Right forelimb (tissue), 1 donor: Measurements from ENCODE around the gene TICAM1.
A peak's percentile ranks its signal among the peaks of the same experiment; 100 is the strongest.
"Not testable (repeated sequence)": the region's sequence is repeated elsewhere in the genome, so short reads cannot be mapped to it uniquely, and the experiment has no call there.

Experiments used
- DNase-seq: peaks from one replicate; pipeline ENCODE4 v3.0.0-alpha.2; 2018

TICAM1 gene

GRCh38 chr19:4803736-4804695, 27.5 kb downstream of the TICAM1 start:
- no peak for DNase-seq

DNA sequence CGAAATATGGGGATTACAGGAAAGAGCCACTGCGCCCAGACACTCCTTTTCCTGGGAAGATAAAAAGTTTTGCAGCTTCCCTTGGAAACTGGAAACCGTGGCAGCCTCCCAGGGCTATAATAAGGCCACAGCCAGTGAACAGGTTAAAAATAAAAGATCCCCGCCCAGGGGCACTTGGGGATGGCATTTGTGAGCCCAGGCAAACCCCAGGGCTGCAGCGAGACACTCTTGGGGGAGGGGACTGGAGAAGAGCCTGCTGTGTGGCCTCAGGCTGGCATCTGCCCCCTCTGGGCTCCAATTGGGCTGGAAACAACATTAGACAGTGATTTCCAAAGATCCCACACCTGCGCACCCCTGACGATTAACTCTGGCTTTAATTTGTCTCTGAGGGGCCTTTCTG, 28.8 kb downstream of the TICAM1 start:
- DNase-seq: no peak

DNA sequence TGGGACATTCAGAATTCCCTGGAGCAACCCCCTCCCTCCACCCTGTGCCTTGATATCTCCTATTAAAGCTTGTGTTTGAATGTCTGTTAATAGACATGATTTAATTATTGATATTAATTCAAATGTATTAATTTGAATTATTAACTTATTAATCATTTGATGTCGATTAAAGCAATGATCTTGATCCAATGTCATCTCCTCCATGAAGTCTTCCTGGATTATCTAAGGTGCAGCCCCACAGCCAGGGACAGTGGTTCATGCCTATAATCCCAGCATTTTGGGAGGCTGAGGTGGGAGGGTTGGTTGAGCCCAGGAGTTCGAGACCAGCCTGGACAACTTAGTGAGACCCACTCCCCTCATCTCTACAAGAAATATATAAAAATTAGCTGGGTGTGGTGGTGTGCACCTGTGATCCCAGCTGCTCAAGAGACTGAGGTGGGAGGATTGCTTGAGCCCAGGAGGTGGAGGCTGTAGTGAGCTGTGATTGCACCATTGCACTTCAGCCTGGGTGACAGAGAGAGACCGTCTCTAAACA, 30.4 kb downstream of the TICAM1 start:
- DNase-seq: no peak

- no peak for DNase-seq
Measured at GRCh38 chr19:4800591-4801081, 30.9 kb downstream of the TICAM1 start.

GRCh38 chr19:4795400-4795799, 36.1 kb downstream of the TICAM1 start:
- no peak for DNase-seq

DNA sequence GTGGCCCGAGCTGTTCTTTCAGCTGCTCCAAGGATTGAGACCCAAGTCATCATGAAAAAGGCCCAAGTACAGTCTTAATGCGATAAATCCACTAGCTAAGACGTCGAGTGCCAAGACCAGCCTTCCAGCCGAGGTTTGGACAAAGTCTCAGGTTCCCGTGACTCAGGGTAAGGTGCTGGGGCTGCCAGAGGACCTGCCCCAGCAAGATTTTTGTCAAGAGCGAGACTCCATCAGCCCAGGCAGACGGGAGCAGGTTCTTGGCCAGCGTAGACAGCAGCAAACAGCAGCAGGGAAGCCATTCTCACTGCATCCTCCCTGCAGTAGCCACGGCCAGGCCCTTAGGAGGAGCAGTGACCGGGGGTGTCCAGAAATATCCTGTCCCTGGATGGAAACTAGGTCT, 36.5 kb downstream of the TICAM1 start:
- DNase-seq: no peak

DNA sequence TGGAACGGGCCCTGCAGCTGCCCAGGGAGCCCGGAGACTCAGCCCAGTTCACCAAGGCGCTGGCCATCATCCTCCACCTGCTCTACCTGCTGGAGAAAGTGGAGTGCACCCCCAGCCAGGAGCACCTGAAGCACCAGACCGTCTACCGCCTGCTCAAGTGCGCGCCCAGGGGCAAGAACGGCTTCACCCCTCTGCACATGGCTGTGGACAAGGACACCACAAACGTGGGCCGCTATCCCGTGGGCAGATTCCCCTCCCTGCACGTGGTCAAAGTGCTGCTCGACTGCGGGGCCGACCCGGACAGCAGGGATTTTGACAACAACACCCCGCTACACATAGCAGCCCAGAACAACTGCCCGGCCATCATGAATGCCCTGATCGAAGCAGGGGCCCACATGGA, 38.2 kb downstream of the TICAM1 start:
- DNase-seq: not testable (repeated sequence)

DNA sequence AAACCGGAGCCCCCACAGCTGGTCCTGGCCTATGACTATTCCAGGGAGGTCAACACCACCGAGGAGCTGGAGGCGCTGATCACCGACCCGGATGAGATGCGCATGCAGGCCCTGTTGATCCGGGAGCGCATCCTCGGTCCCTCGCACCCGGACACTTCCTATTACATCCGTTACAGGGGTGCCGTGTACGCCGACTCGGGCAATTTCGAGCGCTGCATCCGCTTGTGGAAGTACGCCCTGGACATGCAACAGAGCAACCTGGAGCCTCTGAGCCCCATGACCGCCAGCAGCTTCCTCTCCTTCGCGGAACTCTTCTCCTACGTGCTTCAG, 38.7 kb downstream of the TICAM1 start:
- not testable (repeated sequence) for DNase-seq

DNA sequence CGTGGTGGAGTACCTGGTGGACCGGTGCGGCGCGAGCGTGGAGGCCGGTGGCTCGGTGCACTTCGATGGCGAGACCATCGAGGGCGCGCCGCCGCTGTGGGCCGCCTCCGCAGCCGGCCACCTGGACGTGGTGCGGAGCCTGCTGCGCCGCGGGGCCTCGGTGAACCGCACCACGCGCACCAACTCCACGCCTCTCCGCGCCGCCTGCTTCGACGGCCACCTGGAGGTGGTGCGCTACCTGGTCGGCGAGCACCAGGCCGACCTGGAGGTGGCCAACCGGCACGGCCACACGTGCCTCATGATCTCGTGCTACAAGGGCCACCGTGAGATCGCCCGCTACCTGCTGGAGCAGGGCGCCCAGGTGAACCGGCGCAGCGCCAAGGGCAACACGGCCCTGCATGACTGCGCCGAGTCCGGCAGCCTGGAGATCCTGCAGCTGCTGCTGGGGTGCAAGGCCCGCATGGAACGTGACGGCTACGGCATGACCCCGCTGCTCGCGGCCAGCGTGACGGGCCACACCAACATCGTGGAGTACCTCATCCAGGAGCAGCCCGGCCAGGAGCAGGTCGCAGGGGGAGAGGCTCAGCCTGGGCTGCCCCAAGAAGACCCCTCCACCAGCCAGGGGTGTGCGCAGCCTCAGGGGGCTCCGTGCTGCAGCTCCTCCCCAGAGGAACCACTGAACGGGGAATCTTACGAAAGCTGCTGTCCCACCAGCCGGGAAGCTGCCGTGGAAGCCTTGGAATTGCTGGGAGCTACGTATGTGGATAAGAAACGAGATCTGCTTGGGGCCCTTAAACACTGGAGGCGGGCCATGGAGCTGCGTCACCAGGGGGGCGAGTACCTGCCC, 39.3 kb downstream of the TICAM1 start:
- not testable (repeated sequence) for DNase-seq

- peak; percentile 99 for DNase-seq
Measured at GRCh38 chr19:4791183-4792018, 40.1 kb downstream of the TICAM1 start, which contains the start of gene FEM1A. TSS of gene FEM1A (plus strand) at chr19:4791734. CDS start at chr19:4791855, 121 bp downstream.

DNA sequence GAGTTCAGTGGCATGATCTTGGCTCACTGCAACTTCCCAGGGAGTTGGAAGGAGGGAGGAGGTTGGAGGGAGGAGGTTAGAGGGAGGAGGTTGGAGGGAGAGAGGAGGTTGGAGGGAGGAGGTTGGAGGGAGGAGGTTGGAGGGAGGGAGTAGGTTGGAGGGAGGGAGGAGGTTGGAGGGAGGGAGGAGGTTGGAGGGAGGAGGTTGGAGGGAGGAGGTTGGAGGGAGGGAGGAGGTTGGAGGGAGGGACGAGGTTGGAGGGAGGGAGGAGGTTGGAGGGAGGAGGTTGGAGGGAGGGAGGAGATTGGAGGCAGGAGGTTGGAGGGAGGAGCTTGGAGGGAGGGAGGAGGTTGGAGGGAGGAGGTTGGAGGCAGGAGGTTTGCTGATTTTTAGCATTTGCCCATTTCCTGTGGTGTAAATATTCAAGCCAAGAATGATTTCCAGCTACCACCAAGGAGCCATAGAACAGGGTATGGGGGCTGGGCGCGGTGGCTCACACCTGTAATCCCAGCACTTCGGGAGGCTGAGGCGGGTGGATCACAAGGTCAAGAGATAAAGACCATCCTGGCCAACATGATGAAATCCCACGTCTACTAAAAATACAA, 45.0 kb downstream of the TICAM1 start:
- DNase-seq: not testable (repeated sequence)

- no peak for DNase-seq
Measured at GRCh38 chr19:4781801-4782200, 49.7 kb downstream of the TICAM1 start.

DNA sequence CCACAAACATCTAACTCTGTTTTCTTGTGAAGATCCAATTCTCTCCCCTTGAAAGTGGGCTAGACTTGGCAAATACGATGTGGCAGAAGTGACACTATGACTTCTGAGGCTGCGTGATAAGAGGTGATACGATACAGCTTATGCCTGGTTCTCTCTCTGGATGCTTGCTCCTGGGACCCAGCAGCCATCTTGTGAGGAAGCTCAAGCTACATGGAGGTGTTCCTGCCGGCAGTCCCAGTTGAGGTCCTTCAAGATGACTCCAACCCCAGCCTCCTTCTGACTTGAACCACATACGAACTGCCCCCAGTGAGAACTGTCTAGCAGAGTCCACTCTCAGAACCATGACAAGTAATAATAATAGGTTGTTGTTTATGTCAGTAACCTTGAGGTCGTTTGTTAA, 50.7 kb downstream of the TICAM1 start:
- DNase-seq: no peak

DNA sequence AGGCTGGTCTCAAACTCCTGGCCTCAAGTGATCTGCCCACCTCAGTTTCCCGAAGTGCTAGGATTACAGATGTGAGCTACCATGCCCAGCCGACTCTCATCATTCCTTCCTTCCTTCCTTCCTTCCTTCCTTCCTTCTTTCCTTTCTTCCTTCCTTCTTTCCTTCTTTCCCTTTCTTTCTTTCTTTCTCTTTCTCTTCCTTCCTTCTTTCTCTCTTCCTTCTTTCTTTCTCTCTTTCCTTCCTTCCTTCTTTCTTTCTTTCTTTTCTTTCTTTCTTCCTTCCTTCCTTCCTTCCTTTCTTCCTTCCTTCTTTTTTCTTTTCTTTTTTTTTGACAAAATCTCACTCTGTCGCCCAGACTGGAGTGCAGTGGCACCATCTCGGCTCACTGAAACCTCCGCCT, 53.4 kb downstream of the TICAM1 start:
- not testable (repeated sequence) for DNase-seq

DNA sequence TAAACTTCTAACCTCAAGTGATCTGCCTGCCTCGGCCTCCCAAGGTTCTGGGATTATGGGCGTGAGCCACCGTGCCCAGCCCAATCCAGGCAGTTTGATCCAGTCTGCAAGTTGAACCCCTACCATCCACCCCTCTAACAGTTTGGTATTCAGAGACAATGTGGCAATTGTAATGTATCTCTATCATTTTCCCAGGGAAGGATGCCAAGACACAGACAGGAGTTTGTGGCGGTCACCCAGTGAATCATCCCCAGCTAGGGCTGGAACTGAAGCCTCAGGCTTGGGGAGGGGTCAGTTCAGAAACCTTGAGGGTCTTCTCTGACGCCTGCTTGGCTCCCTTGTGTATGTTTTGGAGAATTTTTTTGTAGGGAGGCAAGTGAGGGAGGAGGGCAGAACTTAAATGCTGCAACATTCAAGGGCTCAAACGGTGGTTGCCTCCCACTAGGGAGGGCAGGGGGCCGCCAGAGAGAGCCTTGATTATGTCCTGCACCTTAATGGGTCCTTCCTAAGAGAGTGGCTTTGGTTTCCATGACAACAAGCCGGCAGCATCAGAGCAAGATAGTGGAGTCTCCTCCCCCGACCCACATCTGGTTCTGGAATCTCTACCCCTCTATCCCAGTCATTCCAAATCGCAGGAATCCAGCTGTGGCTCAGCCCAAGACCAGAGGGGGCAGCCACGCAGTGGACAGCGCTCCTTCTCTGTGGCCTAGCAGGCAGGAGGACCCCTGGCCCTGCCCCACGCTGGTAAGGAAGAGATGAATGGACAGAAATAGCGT, 54.9 kb downstream of the TICAM1 start:
- no peak for DNase-seq

GRCh38 chr19:4775627-4776152, 55.8 kb downstream of the TICAM1 start:
- no peak for DNase-seq

GRCh38 chr19:4774136-4774535, 57.4 kb downstream of the TICAM1 start:
- no peak for DNase-seq

DNA sequence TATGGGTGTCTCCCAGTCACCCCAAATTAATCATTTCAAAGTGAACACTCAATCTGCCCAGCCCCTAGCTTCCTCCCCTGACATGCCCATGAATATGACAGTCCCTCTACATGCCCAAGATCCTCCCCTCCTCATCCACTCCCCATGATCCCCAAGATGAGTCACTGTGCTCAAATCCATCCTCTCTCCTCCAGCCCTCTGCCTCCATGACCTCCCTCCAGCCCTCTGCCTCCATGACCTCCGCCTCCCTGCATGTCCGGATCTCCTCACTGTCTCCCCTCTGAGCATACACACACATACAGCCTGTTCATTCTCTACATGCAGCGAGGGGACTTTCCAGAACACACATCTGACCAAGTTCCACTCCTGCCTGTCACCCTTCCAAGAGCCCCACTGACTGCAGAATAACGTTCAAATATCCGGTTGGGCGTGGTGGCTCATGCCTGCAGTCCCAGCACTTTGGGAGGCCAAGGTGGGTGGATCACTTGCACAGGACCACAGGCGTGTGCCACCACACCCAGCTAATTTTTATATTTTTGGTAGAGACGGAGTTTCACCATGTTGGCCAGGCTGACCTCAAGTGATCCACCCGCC, 58.4 kb downstream of the TICAM1 start:
- DNase-seq: no peak

GRCh38 chr19:4772566-4772965, 58.9 kb downstream of the TICAM1 start:
- DNase-seq: no peak
